SU-DHL-6 (cell line): ENCODE data around the gene NEK6.

Experiments used
- EZH2phosphoT487 ChIP-seq: fragments of 200-600 bp; sonication (generic), shearing (Covaris generic); conservative IDR thresholded peaks from 2 replicates; pipeline ENCODE4 v1.6.1; 2018; ENCODE audit warnings: mild to moderate bottlenecking, antibody characterized with exemption, low read length, moderate library complexity, mixed read lengths
- TF ChIP-seq, protein P1 (sequence below): fragments of 200-600 bp; sonication (generic); IDR thresholded peaks from one replicate; pipeline ENCODE4 v1.5.1; 2017; ENCODE audit warnings: antibody characterized with exemption, mild to moderate bottlenecking, low read length, moderate library complexity; ENCODE audit not compliant: insufficient read depth, poor library complexity, severe bottlenecking

DNA sequence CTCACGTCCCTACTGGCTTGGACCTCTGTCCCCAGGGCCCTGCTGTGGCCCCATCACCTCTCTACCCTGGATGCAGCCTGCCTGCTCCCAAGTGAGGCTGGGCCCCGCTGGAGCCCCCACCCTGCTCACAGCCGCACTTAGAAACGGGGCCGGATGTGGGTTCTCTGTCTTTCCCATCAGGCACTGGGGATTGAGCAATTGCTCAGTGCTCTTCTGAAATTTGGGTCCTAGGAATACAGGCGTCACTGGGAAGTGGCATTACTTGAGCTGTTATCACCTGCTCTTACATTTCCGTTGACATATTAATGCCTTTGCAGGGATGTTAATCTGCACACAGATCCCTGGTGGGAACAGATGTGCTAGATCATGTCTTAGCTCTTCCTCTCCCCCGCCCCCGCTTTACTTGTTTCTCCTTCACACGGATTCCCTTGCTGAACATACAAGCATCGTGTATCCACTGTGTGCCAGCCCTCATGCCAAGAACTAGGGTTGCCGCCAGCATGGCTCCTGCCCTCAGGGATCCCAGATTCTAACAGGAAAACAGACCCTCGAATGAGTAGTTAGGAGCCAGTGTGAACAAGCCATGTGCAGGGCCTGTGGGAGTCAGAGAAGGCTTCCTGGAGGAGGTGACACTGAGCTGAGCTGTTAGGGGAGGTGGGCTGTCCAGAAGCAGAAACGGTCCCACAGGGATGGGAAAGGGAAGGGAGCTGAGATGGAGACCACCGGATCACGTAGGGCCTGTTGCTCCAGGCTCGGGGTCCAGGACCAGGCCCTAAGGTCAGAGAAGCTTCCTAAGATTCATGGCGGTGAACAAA is 65.1 kb downstream of the NEK6 start:
- TF ChIP-seq, protein P1, sequence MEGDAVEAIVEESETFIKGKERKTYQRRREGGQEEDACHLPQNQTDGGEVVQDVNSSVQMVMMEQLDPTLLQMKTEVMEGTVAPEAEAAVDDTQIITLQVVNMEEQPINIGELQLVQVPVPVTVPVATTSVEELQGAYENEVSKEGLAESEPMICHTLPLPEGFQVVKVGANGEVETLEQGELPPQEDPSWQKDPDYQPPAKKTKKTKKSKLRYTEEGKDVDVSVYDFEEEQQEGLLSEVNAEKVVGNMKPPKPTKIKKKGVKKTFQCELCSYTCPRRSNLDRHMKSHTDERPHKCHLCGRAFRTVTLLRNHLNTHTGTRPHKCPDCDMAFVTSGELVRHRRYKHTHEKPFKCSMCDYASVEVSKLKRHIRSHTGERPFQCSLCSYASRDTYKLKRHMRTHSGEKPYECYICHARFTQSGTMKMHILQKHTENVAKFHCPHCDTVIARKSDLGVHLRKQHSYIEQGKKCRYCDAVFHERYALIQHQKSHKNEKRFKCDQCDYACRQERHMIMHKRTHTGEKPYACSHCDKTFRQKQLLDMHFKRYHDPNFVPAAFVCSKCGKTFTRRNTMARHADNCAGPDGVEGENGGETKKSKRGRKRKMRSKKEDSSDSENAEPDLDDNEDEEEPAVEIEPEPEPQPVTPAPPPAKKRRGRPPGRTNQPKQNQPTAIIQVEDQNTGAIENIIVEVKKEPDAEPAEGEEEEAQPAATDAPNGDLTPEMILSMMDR: no peak
- no peak for TF ChIP-seq EZH2phosphoT487
